EL (cell line): ENCODE data around the gene SAP25.
"Not testable (repeated sequence)": the region's sequence is repeated elsewhere in the genome, so short reads cannot be mapped to it uniquely, and the experiment has no call there.

Experiments used
- DNase-seq: peaks from one replicate; pipeline ENCODE4 v3.0.0-alpha.2; 2016

Gene SAP25

GRCh38 chr7:100575206-100575631 is 1.5 kb upstream of the SAP25 start:
- DNase-seq = no peak

GRCh38 chr7:100574362-100575205 is 884 bp upstream of the SAP25 start:
- no peak for DNase-seq

GRCh38 chr7:100572949-100573675 is 588 bp downstream of the SAP25 start:
- DNase-seq = no peak

GRCh38 chr7:100572281-100572948 is 1.3 kb downstream of the SAP25 start:
- DNase-seq = no peak

- no peak for DNase-seq
Measured at GRCh38 chr7:100571829-100572116, 1.9 kb downstream of the SAP25 start.

- DNase-seq = peak; percentile 36
Measured at GRCh38 chr7:100570954-100571828, 2.5 kb downstream of the SAP25 start.

GRCh38 chr7:100568896-100569844 is 4.5 kb downstream of the SAP25 start:
- peak; percentile 42 for DNase-seq

- DNase-seq = no peak
Measured at GRCh38 chr7:100568176-100568895, 5.4 kb downstream of the SAP25 start.

GRCh38 chr7:100567751-100568175 is 5.9 kb downstream of the SAP25 start:
- no peak for DNase-seq

GRCh38 chr7:100567031-100567730 is 6.5 kb downstream of the SAP25 start:
- DNase-seq = no peak

- no peak for DNase-seq
Measured at GRCh38 chr7:100566018-100566531, 7.6 kb downstream of the SAP25 start.

- DNase-seq = no peak
Measured at GRCh38 chr7:100565133-100565571, 8.5 kb downstream of the SAP25 start.

GRCh38 chr7:100564405-100564804 is 9.3 kb downstream of the SAP25 start:
- not testable (repeated sequence) for DNase-seq

GRCh38 chr7:100563809-100564400 is 9.8 kb downstream of the SAP25 start:
- peak; percentile 69 for DNase-seq

- no peak for DNase-seq
Measured at GRCh38 chr7:100563100-100563564, 10.6 kb downstream of the SAP25 start.

GRCh38 chr7:100562195-100563099 is 11.3 kb downstream of the SAP25 start:
- DNase-seq = no peak

GRCh38 chr7:100561491-100562194 is 12.1 kb downstream of the SAP25 start:
- no peak for DNase-seq
